GM18517 (cell line): ENCODE measurements around the gene ZYG11A.

ENCODE experiments used
- ATAC-seq: cut with Tn5 transposase; IDR thresholded peaks from one replicate; pipeline ENCODE4 v1.9.1; 2021; ENCODE audit warnings: mild to moderate bottlenecking, moderate library complexity; ENCODE audit not compliant: unreplicated experiment

ZYG11A gene

GRCh38 chr1:52876843-52877242 lies 34.3 kb downstream of the ZYG11A start:
- no peak for ATAC-seq

- no peak for ATAC-seq
These were observed 35.0 kb downstream of the ZYG11A start for GRCh38 chr1:52877554-52877953.

DNA sequence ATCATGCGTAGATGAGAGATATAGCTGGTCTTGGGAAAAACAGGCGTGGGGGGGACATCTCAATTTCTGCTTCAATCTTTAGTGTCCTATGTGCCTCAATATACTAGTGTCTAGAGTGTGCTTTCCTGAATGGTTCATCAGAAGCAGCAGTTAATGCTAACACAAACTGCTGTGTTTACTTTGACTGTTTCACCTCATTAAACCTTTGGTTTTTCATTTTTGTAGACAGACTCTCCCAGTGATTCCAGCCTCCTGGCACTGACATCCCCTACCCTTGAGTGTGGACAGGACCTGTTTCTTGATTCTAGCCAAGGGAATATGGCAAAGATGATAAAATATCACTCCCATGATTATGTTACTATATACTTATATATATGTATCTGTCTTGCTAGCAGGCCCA lies 37.6 kb downstream of the ZYG11A start:
- no peak for ATAC-seq

DNA sequence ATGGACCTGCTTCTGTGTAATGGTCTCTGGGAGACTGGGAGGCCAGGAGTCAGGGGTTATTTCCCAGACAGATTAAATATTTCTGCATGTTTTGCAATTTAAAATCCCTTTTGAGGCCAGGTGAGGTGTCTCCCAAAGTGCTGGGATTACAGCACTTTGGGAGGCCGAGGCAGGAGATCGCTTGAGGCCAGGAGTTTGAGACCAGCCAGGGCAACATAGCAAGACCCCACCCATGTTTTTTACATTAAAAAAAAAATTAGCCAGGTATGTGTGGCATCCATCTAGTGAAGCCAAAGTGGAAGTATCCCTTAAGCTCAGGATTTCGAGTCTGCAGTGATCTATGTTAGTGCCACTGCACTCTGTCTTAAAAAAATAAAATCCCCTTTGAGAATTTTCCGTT lies 44.9 kb downstream of the ZYG11A start:
- ATAC-seq: no peak

DNA sequence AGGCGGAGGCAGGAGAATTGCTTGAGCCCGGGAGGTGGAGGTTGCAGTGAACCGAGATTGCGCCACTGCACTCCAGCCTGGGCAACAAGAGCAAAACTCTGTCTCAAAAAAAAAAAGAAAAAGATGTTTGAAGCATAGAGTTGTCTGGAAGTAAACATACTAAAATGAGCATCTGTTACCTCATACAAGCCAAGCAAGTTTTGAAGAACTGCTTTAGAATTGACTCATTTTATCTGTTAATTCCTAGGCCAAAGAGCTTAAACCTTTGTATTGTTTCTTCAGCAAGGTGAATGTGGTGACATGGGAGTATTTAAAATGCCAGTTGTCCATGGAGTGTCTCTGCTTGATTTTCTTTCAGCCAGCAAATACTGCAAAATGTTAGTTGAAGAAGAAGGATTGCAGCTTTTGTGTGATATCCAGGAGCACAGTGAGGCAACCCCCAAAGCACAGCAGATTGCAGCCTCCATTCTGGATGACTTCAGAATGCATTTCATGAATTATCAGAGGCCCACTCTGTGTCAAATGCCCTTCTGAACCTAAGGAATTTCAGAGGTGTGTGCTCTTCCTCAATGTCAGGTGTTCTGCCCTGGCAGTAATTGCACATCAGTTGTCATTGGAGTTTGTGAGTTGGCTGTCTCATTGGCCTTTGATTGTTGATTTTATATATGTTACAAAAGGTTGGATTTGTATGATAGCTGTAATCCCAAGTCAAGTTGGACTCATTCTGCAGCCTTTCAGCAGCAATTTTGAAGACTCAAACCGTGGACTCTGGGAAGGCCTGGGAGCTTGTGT lies 50.1 kb downstream of the ZYG11A start:
- no peak for ATAC-seq

DNA sequence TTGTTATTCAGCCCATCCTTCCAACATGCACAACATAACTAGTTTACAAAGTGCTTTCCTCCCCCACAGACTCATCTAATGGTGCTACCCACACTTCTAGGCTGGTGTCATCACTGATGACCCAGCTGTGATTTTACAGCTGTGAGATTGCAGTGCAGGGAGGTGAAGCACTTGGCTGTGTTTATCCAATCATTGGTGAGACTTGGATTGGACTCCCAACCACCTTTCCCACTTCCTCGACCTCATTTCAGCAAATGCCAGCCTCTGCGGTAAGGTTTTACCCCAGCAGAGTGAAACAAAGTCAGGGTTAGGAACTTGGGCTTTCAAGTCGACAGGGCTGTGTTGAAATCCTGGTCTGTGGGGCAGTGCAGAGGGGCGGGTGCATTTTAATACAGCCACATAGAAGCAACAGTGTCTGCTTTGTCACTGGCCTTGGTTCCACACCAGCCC lies 56.9 kb downstream of the ZYG11A start:
- ATAC-seq: no peak

DNA sequence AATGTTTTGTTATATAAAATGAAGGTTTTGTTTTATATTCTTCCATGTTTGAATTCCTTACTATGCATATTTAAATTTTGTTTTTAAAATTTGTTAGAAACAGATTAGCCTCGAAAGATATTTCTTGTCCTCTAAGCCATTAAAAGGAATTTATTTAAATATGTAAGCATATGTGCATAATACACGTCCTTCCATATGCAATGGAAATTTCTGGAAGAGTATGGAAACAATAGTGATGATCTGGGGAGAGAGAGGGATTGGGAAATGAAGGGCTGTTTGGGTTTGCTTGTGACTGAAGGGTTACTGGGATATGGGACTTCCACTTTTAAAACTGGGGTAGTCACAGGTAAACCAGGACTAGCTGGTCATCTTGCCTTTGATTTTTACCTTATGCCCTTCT lies 57.8 kb downstream of the ZYG11A start:
- no peak for ATAC-seq

GRCh38 chr1:52901384-52901783 lies 58.8 kb downstream of the ZYG11A start:
- ATAC-seq: no peak

GRCh38 chr1:52904208-52904926 lies 61.8 kb downstream of the ZYG11A start:
- no peak for ATAC-seq

DNA sequence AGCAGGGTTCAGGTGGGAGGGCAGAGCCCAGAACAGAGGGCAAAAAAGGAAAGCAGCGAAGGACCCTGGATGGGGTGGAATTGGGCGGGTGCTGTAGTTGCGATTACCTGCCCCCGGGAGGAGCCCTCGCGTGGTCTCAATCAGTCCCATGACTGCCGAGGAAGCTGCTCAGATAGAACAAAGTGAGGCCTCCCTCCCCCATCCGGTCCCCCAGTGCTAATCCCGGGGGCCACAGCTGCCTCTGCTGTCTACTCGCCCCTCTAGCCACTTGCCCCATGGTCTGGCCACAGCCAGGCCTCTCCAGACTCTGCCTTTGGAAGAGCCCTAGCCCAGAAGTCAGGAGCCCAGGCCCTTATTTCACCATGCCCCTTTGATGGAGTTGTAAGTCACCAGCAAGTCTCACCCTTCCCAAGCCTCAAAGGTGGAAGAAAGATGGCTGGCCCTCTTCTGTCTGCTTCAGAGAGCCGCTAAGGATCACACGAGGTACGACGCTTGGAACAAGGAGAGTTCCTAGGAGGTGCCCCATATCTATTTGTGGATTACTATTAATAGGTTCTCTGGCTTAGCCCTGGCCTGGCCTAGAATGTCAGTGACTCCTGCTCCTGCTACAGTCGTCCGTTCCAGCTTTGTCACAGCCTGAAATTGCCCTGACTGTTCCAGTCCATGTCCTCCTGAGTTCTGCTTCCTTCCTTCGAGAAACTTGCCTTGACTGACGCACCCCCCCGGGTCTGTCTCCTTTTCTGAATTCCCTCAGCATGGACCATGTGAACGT lies 62.6 kb downstream of the ZYG11A start:
- ATAC-seq: no peak

- ATAC-seq: no peak
These were observed 63.6 kb downstream of the ZYG11A start for GRCh38 chr1:52906135-52906603.

- ATAC-seq: no peak
These were observed 64.7 kb downstream of the ZYG11A start for GRCh38 chr1:52907068-52907811.

DNA sequence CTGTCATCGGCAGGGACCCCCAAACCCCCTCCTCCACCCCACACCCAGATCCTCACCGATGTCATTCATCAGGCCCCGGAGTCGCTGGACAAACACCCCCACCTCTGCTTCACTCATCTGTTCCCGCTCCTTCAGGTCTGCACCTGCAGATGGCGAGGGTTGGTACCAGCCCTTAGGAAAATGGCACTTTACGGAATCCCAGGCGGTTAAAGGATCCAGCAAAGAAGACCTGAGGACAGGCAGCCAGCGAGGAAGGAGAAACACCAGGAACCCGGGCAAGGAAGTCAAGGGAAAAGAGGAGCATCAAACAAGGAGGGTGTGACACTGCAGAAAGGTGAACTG lies 65.2 kb downstream of the ZYG11A start:
- no peak for ATAC-seq

GRCh38 chr1:52911541-52911940 lies 69.0 kb downstream of the ZYG11A start:
- ATAC-seq: no peak

GRCh38 chr1:52913014-52913413 lies 70.5 kb downstream of the ZYG11A start:
- no peak for ATAC-seq

GRCh38 chr1:52913537-52913936 lies 71.0 kb downstream of the ZYG11A start:
- ATAC-seq: no peak

- no peak for ATAC-seq
These were observed 71.9 kb downstream of the ZYG11A start for GRCh38 chr1:52914463-52914862.

DNA sequence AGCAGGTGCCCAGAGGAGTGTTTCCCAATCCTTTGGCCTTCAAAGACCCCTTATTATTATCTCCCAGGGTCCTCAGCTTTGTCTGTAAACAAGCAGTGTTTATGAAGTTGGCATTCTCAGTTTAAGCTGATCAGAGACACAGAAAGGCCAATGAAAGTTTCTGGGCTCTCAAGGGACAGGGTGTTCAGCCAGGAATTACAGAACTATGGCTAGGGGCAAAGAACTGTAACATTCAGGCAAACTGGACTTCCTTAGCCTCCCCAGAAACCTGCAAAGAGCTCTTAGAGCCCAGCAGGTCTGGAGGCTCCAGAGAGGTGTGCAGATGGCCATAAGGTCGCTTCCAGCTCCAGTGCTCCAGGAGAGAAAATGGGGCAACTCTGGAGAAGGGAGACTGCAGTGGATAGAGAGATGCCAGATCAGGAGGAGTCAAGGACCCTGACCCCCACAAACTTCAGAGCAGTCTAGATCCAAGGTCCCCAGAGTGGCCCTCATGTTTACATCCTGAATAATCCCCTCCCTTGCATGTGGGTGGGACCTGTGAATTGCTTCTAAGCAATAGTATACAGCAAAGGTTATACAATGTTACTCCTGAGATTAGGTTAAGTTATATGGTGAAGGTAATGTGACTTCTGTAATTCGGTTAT lies 72.8 kb downstream of the ZYG11A start:
- ATAC-seq: no peak

- no peak for ATAC-seq
These were observed 73.3 kb downstream of the ZYG11A start for GRCh38 chr1:52915855-52916220.

DNA sequence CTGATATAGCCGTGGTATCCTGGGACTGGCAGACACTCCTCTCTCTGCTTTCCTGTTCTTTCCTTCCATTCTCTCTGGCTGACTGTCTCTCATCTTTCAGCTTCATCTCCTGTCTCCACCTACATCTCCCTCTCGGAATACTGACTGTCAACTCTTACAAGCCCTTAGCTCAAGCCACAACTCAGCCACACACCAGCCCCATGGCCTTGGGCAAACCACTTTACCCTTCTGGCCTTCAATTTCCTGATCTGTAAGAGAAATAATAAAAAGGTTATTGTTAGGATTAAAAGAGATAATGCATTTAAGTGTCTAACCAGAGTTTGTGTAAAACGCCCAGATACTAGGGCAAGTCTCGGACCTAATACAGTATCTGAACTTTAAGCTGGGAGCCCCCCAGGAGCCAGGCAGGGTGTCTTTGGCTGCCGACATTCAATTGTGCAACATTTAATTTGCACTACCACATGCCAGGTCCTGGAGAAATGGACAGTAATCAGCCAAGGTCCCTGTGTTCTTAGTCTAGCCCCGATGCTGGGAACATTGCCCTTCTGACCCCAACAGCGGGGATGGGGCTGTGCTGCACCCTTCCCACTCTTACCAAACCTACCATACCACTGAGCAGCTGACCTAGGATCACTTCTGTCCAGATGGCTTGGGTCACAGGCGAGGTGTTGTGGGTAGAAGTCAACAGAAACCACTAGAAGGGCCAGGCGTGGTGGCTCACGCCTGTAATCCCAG lies 73.8 kb downstream of the ZYG11A start:
- no peak for ATAC-seq
